ENCODE results near the gene SPPL3. TPM values are rescaled to one million over a fixed set of nuclear protein-coding genes. Genes with fewer than 3 reads are reported as not detected.
A peak's percentile ranks its signal among the peaks of the same experiment; 100 is the strongest.
"Not testable (repeated sequence)": the region's sequence is repeated elsewhere in the genome, so short reads cannot be mapped to it uniquely, and the experiment has no call there.

SPPL3 gene
- total and polyA plus RNA-seq, 10 donors: 9.0 to 76.9 (median 44.0) TPM

- intact Hi-C loops (cut with DNase I; ENCODE audit: low total_unique reads): no loop called here
- Histone ChIP-seq H3K36me3 (peaks cover 0 to 69% (median 14%) of the 10 kb centered on the region in 6 donors), H3K4me3 (no peak overlapping the region), H3K9me3 (no peaks in the 10 kb centered on the region), H3K4me1 (peaks cover 0 to 26% (median 7%) of the 10 kb centered on the region in 6 donors), H3K27me3 (replicated peaks in 1 of 7) (no peaks in the 10 kb centered on the region), H3K27ac (no peak overlapping the region)
- TF ChIP-seq POLR2A (IDR thresholded peaks at IDR 0.05) (no peak), POLR2AphosphoS5 (IDR thresholded peaks at IDR 0.05) (peak in 1 of 3 donors; percentile 24), CTCF (IDR thresholded peaks at IDR 0.05 in 8 of 11, conservative IDR thresholded peaks at IDR 0.05 in 3 of 11) (no peak)
- 92 to 94% (median 92%) methylated on average over 15 to 38 of the region's 38 CpGs for WGBS, 5 donors
- DNase-seq: peak; percentile 62
These were observed 167.5 kb downstream of the SPPL3 start for GRCh38 chr12:120736404-120737331.

DNA sequence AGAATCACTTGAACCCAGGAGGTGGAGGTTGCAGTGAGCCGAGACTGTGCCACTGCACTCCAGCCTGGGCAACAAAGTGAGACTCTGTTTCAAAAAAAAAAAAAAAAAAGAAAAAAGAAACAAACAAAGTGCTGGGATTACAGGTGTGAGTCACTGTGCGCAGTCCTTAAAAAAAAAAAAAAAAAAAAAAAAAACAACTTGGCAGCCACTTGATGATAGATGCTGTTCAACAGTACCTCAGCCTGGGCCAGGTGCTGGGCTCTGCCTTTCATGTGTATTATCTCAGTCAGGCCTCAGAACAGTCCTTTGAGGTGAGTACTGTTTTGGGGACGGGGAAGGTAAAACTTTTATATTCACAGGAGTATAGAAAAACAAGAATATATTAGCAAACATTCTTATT lies 169.0 kb downstream of the SPPL3 start:
- H3K4me3 ChIP-seq: no peak overlapping the region
- no peak overlapping the region for H3K27ac ChIP-seq
- TF ChIP-seq POLR2A (IDR thresholded peaks at IDR 0.05) (no peak), POLR2AphosphoS5 (IDR thresholded peaks at IDR 0.05) (no peak), CTCF (IDR thresholded peaks at IDR 0.05 in 8 of 11, conservative IDR thresholded peaks at IDR 0.05 in 3 of 11) (no peak)
- intact Hi-C loops (cut with DNase I; ENCODE audit: low total_unique reads): no loop called here
- H3K27me3 ChIP-seq (replicated peaks in 1 of 7): no peaks in the 10 kb centered on the region
- no peaks in the 10 kb centered on the region for H3K9me3 ChIP-seq
- DNase-seq: peak; percentile 4
- 95 to 100% (median 97%) methylated on average over 2 to 3 of the region's 3 CpGs for WGBS, 5 donors
- peaks cover 0 to 11% (median 5%) of the 10 kb centered on the region in 6 donors for H3K4me1 ChIP-seq
- peaks cover 0 to 75% (median 23%) of the 10 kb centered on the region in 6 donors for H3K36me3 ChIP-seq

- H3K9me3 ChIP-seq: no peaks in the 10 kb centered on the region
- TF ChIP-seq POLR2A (IDR thresholded peaks at IDR 0.05) (no peak), CTCF (IDR thresholded peaks at IDR 0.05 in 8 of 11, conservative IDR thresholded peaks at IDR 0.05 in 3 of 11) (no peak), POLR2AphosphoS5 (IDR thresholded peaks at IDR 0.05) (no peak)
- no peaks in the 10 kb centered on the region for H3K27me3 ChIP-seq (replicated peaks in 1 of 7)
- H3K4me1 ChIP-seq: peaks cover 0 to 6% (median 4%) of the 10 kb centered on the region in 6 donors
- WGBS, 5 donors: 89 to 95% (median 95%) methylated on average over 4 to 10 of the region's 10 CpGs
- H3K4me3 ChIP-seq: no peak overlapping the region
- DNase-seq: peak; percentile 23
- no peak overlapping the region for H3K27ac ChIP-seq
- intact Hi-C loops (cut with DNase I; ENCODE audit: low total_unique reads): no loop called here
- H3K36me3 ChIP-seq: peaks cover 0 to 75% (median 25%) of the 10 kb centered on the region in 6 donors
These were observed 169.9 kb downstream of the SPPL3 start for GRCh38 chr12:120734210-120734609.

GRCh38 chr12:120733574-120733973 lies 170.6 kb downstream of the SPPL3 start:
- Histone ChIP-seq H3K4me1 (peaks cover 0 to 6% (median under 1%) of the 10 kb centered on the region in 6 donors), H3K4me3 (no peak overlapping the region), H3K9me3 (no peaks in the 10 kb centered on the region), H3K36me3 (peaks cover 0 to 75% (median 20%) of the 10 kb centered on the region in 6 donors), H3K27me3 (replicated peaks in 1 of 7) (no peaks in the 10 kb centered on the region), H3K27ac (no peak overlapping the region)
- WGBS, 5 donors: 84 to 94% (median 88%) methylated on average over 3 of the region's 3 CpGs
- DNase-seq: peak; percentile 33
- TF ChIP-seq POLR2AphosphoS5 (IDR thresholded peaks at IDR 0.05) (no peak), POLR2A (IDR thresholded peaks at IDR 0.05) (no peak), CTCF (IDR thresholded peaks at IDR 0.05 in 8 of 11, conservative IDR thresholded peaks at IDR 0.05 in 3 of 11) (no peak)
- intact Hi-C loops (cut with DNase I; ENCODE audit: low total_unique reads): no loop called here

GRCh38 chr12:120732198-120732597 lies 172.0 kb downstream of the SPPL3 start:
- H3K4me1 ChIP-seq; H3K27me3 ChIP-seq (replicated peaks in 1 of 7); intact Hi-C loops (cut with DNase I; ENCODE audit: low total_unique reads); H3K4me3 ChIP-seq; H3K27ac ChIP-seq; H3K9me3 ChIP-seq: not testable (repeated sequence)
- 96 to 98% (median 97%) methylated on average over 18 to 35 of the region's 35 CpGs for WGBS, 5 donors
- peak; percentile 35 for DNase-seq
- peaks cover 0 to 75% (median 21%) of the 10 kb centered on the region in 6 donors for H3K36me3 ChIP-seq
